ENCODE results near the gene FAM43A. TPM values are rescaled to one million over a fixed set of nuclear protein-coding genes. Genes with fewer than 3 reads are reported as not detected.

Gene FAM43A
- polyA plus RNA-seq, 1 donor, result 5.1 TPM

GRCh38 chr3:194707147-194707540 lies 21.5 kb downstream of the FAM43A start:
- Histone ChIP-seq H3K4me3 (ENCODE audit: low read length) (no peak overlapping the region), H3K9me3 (ENCODE audit: control insufficient read depth, low read depth, low read length) (no peaks in the 10 kb centered on the region), H3K27ac (ENCODE audit: low read length) (no peak overlapping the region), H3K27me3 (ENCODE audit: control insufficient read depth, insufficient read depth, low read length) (no peaks in the 10 kb centered on the region), H3K4me1 (ENCODE audit: control insufficient read depth, insufficient read depth, low read length) (peaks cover 8% of the 10 kb centered on the region), H3K36me3 (ENCODE audit: control insufficient read depth, insufficient read depth, low read length) (no peaks in the 10 kb centered on the region)
- DNase-seq, result no peak
- WGBS (ENCODE audit: insufficient coverage, low lambda C conversion rate), result no CpG with 5 or more reads among the region's 7 CpGs

GRCh38 chr3:194711286-194711685 lies 25.6 kb downstream of the FAM43A start:
- no peak overlapping the region for H3K27ac ChIP-seq (ENCODE audit: low read length)
- no peaks in the 10 kb centered on the region for H3K9me3 ChIP-seq (ENCODE audit: control insufficient read depth, low read depth, low read length)
- no peaks in the 10 kb centered on the region for H3K36me3 ChIP-seq (ENCODE audit: control insufficient read depth, insufficient read depth, low read length)
- no peaks in the 10 kb centered on the region for H3K27me3 ChIP-seq (ENCODE audit: control insufficient read depth, insufficient read depth, low read length)
- peaks cover 8% of the 10 kb centered on the region for H3K4me1 ChIP-seq (ENCODE audit: control insufficient read depth, insufficient read depth, low read length)
- WGBS (ENCODE audit: insufficient coverage, low lambda C conversion rate), result no CpG with 5 or more reads among the region's 3 CpGs
- H3K4me3 ChIP-seq (ENCODE audit: low read length), result no peak overlapping the region
- no peak for DNase-seq

GRCh38 chr3:194711913-194712312 lies 26.2 kb downstream of the FAM43A start:
- Histone ChIP-seq H3K4me3 (ENCODE audit: low read length) (no peak overlapping the region), H3K9me3 (ENCODE audit: control insufficient read depth, low read depth, low read length) (no peaks in the 10 kb centered on the region), H3K4me1 (ENCODE audit: control insufficient read depth, insufficient read depth, low read length) (peaks cover 3% of the 10 kb centered on the region), H3K27me3 (ENCODE audit: control insufficient read depth, insufficient read depth, low read length) (no peaks in the 10 kb centered on the region), H3K27ac (ENCODE audit: low read length) (no peak overlapping the region), H3K36me3 (ENCODE audit: control insufficient read depth, insufficient read depth, low read length) (no peaks in the 10 kb centered on the region)
- WGBS (ENCODE audit: insufficient coverage, low lambda C conversion rate), result no CpG with 5 or more reads among the region's 6 CpGs
- no peak for DNase-seq

GRCh38 chr3:194713299-194714136 lies 27.8 kb downstream of the FAM43A start:
- WGBS (ENCODE audit: insufficient coverage, low lambda C conversion rate), result 100% methylated on average over 4 of the region's 9 CpGs
- DNase-seq, result no peak
- H3K4me1 ChIP-seq (ENCODE audit: control insufficient read depth, insufficient read depth, low read length), result no peaks in the 10 kb centered on the region
- H3K27ac ChIP-seq (ENCODE audit: low read length), result no peak overlapping the region
- no peaks in the 10 kb centered on the region for H3K9me3 ChIP-seq (ENCODE audit: control insufficient read depth, low read depth, low read length)
- H3K27me3 ChIP-seq (ENCODE audit: control insufficient read depth, insufficient read depth, low read length), result no peaks in the 10 kb centered on the region
- no peaks in the 10 kb centered on the region for H3K36me3 ChIP-seq (ENCODE audit: control insufficient read depth, insufficient read depth, low read length)
- H3K4me3 ChIP-seq (ENCODE audit: low read length), result no peak overlapping the region

GRCh38 chr3:194714137-194714455 lies 28.4 kb downstream of the FAM43A start:
- no peak overlapping the region for H3K4me3 ChIP-seq (ENCODE audit: low read length)
- DNase-seq, result no peak
- no peaks in the 10 kb centered on the region for H3K27me3 ChIP-seq (ENCODE audit: control insufficient read depth, insufficient read depth, low read length)
- H3K4me1 ChIP-seq (ENCODE audit: control insufficient read depth, insufficient read depth, low read length), result no peaks in the 10 kb centered on the region
- no peak overlapping the region for H3K27ac ChIP-seq (ENCODE audit: low read length)
- 80% methylated on average over 4 of the region's 5 CpGs for WGBS (ENCODE audit: insufficient coverage, low lambda C conversion rate)
- H3K9me3 ChIP-seq (ENCODE audit: control insufficient read depth, low read depth, low read length), result no peaks in the 10 kb centered on the region
- no peaks in the 10 kb centered on the region for H3K36me3 ChIP-seq (ENCODE audit: control insufficient read depth, insufficient read depth, low read length)

GRCh38 chr3:194714564-194714963 lies 28.9 kb downstream of the FAM43A start:
- H3K9me3 ChIP-seq (ENCODE audit: control insufficient read depth, low read depth, low read length), result no peaks in the 10 kb centered on the region
- H3K4me3 ChIP-seq (ENCODE audit: low read length), result no peak overlapping the region
- H3K27ac ChIP-seq (ENCODE audit: low read length), result no peak overlapping the region
- 100% methylated on average over 2 of the region's 6 CpGs for WGBS (ENCODE audit: insufficient coverage, low lambda C conversion rate)
- H3K4me1 ChIP-seq (ENCODE audit: control insufficient read depth, insufficient read depth, low read length), result no peaks in the 10 kb centered on the region
- H3K36me3 ChIP-seq (ENCODE audit: control insufficient read depth, insufficient read depth, low read length), result no peaks in the 10 kb centered on the region
- no peaks in the 10 kb centered on the region for H3K27me3 ChIP-seq (ENCODE audit: control insufficient read depth, insufficient read depth, low read length)
- no peak for DNase-seq

- Histone ChIP-seq H3K36me3 (ENCODE audit: control insufficient read depth, insufficient read depth, low read length) (no peaks in the 10 kb centered on the region), H3K9me3 (ENCODE audit: control insufficient read depth, low read depth, low read length) (no peaks in the 10 kb centered on the region), H3K4me1 (ENCODE audit: control insufficient read depth, insufficient read depth, low read length) (no peaks in the 10 kb centered on the region), H3K27ac (ENCODE audit: low read length) (no peak overlapping the region), H3K4me3 (ENCODE audit: low read length) (no peak overlapping the region), H3K27me3 (ENCODE audit: control insufficient read depth, insufficient read depth, low read length) (no peaks in the 10 kb centered on the region)
- WGBS (ENCODE audit: insufficient coverage, low lambda C conversion rate), result 100% methylated on average over 3 of the region's 8 CpGs
- no peak for DNase-seq
Measured at GRCh38 chr3:194715022-194715800, 29.5 kb downstream of the FAM43A start.

- 80% methylated on average over 1 of the region's 2 CpGs for WGBS (ENCODE audit: insufficient coverage, low lambda C conversion rate)
- Histone ChIP-seq H3K36me3 (ENCODE audit: control insufficient read depth, insufficient read depth, low read length) (no peaks in the 10 kb centered on the region), H3K4me1 (ENCODE audit: control insufficient read depth, insufficient read depth, low read length) (peaks cover 11% of the 10 kb centered on the region), H3K9me3 (ENCODE audit: control insufficient read depth, low read depth, low read length) (no peaks in the 10 kb centered on the region), H3K27me3 (ENCODE audit: control insufficient read depth, insufficient read depth, low read length) (no peaks in the 10 kb centered on the region), H3K4me3 (ENCODE audit: low read length) (no peak overlapping the region), H3K27ac (ENCODE audit: low read length) (no peak overlapping the region)
- DNase-seq, result no peak
Measured at GRCh38 chr3:194718079-194718478, 32.4 kb downstream of the FAM43A start.

- Histone ChIP-seq H3K27me3 (ENCODE audit: control insufficient read depth, insufficient read depth, low read length) (no peaks in the 10 kb centered on the region), H3K4me1 (ENCODE audit: control insufficient read depth, insufficient read depth, low read length) (peaks cover 22% of the 10 kb centered on the region), H3K4me3 (ENCODE audit: low read length) (no peak overlapping the region), H3K36me3 (ENCODE audit: control insufficient read depth, insufficient read depth, low read length) (no peaks in the 10 kb centered on the region), H3K9me3 (ENCODE audit: control insufficient read depth, low read depth, low read length) (no peaks in the 10 kb centered on the region), H3K27ac (ENCODE audit: low read length) (no peak overlapping the region)
- DNase-seq, result no peak
- no CpG with 5 or more reads among the region's 6 CpGs for WGBS (ENCODE audit: insufficient coverage, low lambda C conversion rate)
Measured at GRCh38 chr3:194720048-194720447, 34.4 kb downstream of the FAM43A start.

- Histone ChIP-seq H3K27ac (ENCODE audit: low read length) (peak overlapping the region; percentile 18), H3K4me3 (ENCODE audit: low read length) (no peak overlapping the region), H3K36me3 (ENCODE audit: control insufficient read depth, insufficient read depth, low read length) (no peaks in the 10 kb centered on the region), H3K27me3 (ENCODE audit: control insufficient read depth, insufficient read depth, low read length) (no peaks in the 10 kb centered on the region), H3K4me1 (ENCODE audit: control insufficient read depth, insufficient read depth, low read length) (peaks cover 22% of the 10 kb centered on the region), H3K9me3 (ENCODE audit: control insufficient read depth, low read depth, low read length) (no peaks in the 10 kb centered on the region)
- DNase-seq, result peak in 1 of 2 donors; percentile 19
- 80% methylated on average over 1 of the region's 7 CpGs for WGBS (ENCODE audit: insufficient coverage, low lambda C conversion rate)
Measured at GRCh38 chr3:194723846-194724618, 38.3 kb downstream of the FAM43A start.
